Prostate gland (tissue), 2 donors: ENCODE results near the gene PCSK4.

Experiments
- CTCF ChIP-seq, 4 experiments: fragments of 200-600 bp in 2 of 4; fragments of 450-650 bp in 2 of 4; sonication (generic) in 2 of 4; IDR thresholded peaks; 1 replicate in 3 of 4; 2 replicates in 1 of 4; pipeline ENCODE4 v1.5.1; 2016 to 2019; ENCODE audit warnings: antibody characterized with exemption in 4 of 4, mild to moderate bottlenecking in 2 of 4, moderate library complexity in 2 of 4
- POLR2A ChIP-seq: fragments of 450-650 bp; IDR thresholded peaks from one replicate; pipeline ENCODE4 v1.6.1; 2016; ENCODE audit warnings: antibody characterized with exemption, mild to moderate bottlenecking
- POLR2AphosphoS5 ChIP-seq: sonication (generic); formaldehyde crosslinking; IDR thresholded peaks from one replicate; pipeline ENCODE4 v1.6.1; 2017; ENCODE audit warnings: antibody characterized with exemption

DNA sequence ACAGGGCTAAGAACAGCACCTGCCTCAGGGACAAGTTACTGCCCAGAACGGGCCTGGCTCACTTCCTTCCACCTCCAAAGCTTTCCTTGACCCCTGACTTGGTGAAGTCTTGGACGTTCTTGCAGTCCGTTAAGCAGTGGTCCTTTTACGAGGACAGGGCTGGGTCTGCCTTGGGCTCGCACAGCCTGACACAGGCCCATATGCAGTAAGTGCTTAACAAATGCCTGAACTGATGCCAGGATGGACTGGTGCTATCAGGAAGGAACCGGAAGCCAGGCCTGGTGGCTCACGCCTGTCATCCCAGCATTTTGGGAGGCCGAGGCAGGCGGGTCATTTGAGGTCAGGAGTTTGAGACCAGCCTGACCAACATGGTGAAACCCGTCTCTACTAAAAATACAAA is 31.9 kb upstream of the PCSK4 start:
- no peak for TF ChIP-seq CTCF (IDR thresholded peaks at IDR 0.05)
- TF ChIP-seq POLR2AphosphoS5, result no peak
- no peak for TF ChIP-seq POLR2A
